Measurements from ENCODE around the gene ISM2. TPM values are rescaled to one million over a fixed set of nuclear protein-coding genes. Genes with fewer than 3 reads are reported as not detected.
A peak's percentile ranks its signal among the peaks of the same experiment; 100 is the strongest.

The ISM2 gene
- total and polyA plus RNA-seq, 2 of the 13 experiments (the other 11 are each of a cell fraction or from before 2014, with no cell fraction given): 1.8 to 40.7 TPM

- CTCF ChIA-PET (ENCODE audit: low intra/inter-chr PET ratio, low total read pairs): no interaction called here
These were observed 8.1 kb downstream of the ISM2 start for GRCh38 chr14:77490347-77490986.

GRCh38 chr14:77489041-77489440 is 9.6 kb downstream of the ISM2 start:
- no peak for FAIRE-seq
- H2AFZ ChIP-seq (ENCODE audit: low read length): no peak overlapping the region
- ATAC-seq: no peak
- H3K9ac ChIP-seq (ENCODE audit: insufficient read depth, low read depth, low read length): no peak overlapping the region
- peaks cover 7% of the 10 kb centered on the region; the same call in 1 of the 2 replicates for H4K20me1 ChIP-seq (ENCODE audit: insufficient read depth, low read length)
- H3K9me3 ChIP-seq (ENCODE audit: low read length): no peaks in the 10 kb centered on the region
- H3K27me3 ChIP-seq (ENCODE audit: control insufficient read depth in 1 of 2, insufficient read depth in 2 of 2, low read length in 2 of 2): no peaks in the 10 kb centered on the region
- CTCF ChIA-PET (ENCODE audit: low intra/inter-chr PET ratio, low total read pairs): no interaction called here
- H3K36me3 ChIP-seq (replicated peaks in 1 of 2; ENCODE audit: control insufficient read depth in 1 of 2, insufficient read depth in 2 of 2, low read length in 2 of 2): peaks cover 16% of the 10 kb centered on the region in 2 experiments
- no peak for TF ChIP-seq ERF (CRISPR knock-in tag; IDR thresholded peaks at IDR 0.05)
- no peak for TF ChIP-seq MIER2 (CRISPR knock-in tag; IDR thresholded peaks at IDR 0.05)
- TF ChIP-seq NR2F1 (CRISPR knock-in tag; IDR thresholded peaks at IDR 0.05): no peak
- no peak for TF ChIP-seq ZNF75D (CRISPR knock-in tag; IDR thresholded peaks at IDR 0.05; ENCODE audit: borderline replicate concordance)
- no peak for TF ChIP-seq THRA (CRISPR knock-in tag; IDR thresholded peaks at IDR 0.05; ENCODE audit: borderline replicate concordance)
- TF ChIP-seq KDM6A (CRISPR knock-in tag; IDR thresholded peaks at IDR 0.05; ENCODE audit: low read depth): no peak
- no peak for TF ChIP-seq ZNF24 (IDR thresholded peaks at IDR 0.05)
- no peak for TF ChIP-seq CREM (IDR thresholded peaks at IDR 0.05)
- TF ChIP-seq CREM (CRISPR knock-in tag; IDR thresholded peaks at IDR 0.05): no peak
- H3K4me3 ChIP-seq (replicated peaks in 1 of 3; ENCODE audit: insufficient read depth in 1 of 3, low read depth in 2 of 3, low read length in 3 of 3): no peak overlapping the region
- no peaks in the 10 kb centered on the region for H3K79me2 ChIP-seq (ENCODE audit: insufficient read depth, low read length)
- BruUV-seq (replicated peaks): no TSS peak
- intact Hi-C loops (cut with micrococcal nuclease; ENCODE audit: unreplicated experiment) (no loop called here), in situ Hi-C loops (cut with HindIII; ENCODE audit: extremely low pct_ligation_motif_present, low pct_unique_long_range_greater_than_20kb) (no loop called here)
- no peak for DNase-seq (ENCODE audit: low spot score)
- POLR2A ChIA-PET: no interaction called here
- H3K27ac ChIP-seq (ENCODE audit: extremely low read length, insufficient read depth, low read length): no peak overlapping the region
- H3K4me2 ChIP-seq (ENCODE audit: low read depth, low read length): no peak overlapping the region
- 97% methylated on average over 6 of the region's 6 CpGs for WGBS (ENCODE audit: low lambda C conversion rate)
- H3K4me1 ChIP-seq (ENCODE audit: insufficient read depth, low read length): no peaks in the 10 kb centered on the region

More at GRCh38 chr14:77490347-77490986, 8.1 kb downstream of the ISM2 start:
- no peak overlapping the region for H3K27ac ChIP-seq (ENCODE audit: extremely low read length, insufficient read depth, low read length)
- no TSS peak for BruUV-seq (replicated peaks)
- H3K4me3 ChIP-seq (replicated peaks in 1 of 3; ENCODE audit: insufficient read depth in 1 of 3, low read depth in 2 of 3, low read length in 3 of 3): no peak overlapping the region
- no peaks in the 10 kb centered on the region for H3K9me3 ChIP-seq (ENCODE audit: low read length)
- no peaks in the 10 kb centered on the region for H3K79me2 ChIP-seq (ENCODE audit: insufficient read depth, low read length)
- no peak overlapping the region for H3K4me2 ChIP-seq (ENCODE audit: low read depth, low read length)
- POLR2A ChIA-PET: no interaction called here
- FAIRE-seq (no peak), DNase-seq (ENCODE audit: low spot score) (no peak), ATAC-seq (no peak)
- H3K36me3 ChIP-seq (replicated peaks in 1 of 2; ENCODE audit: control insufficient read depth in 1 of 2, insufficient read depth in 2 of 2, low read length in 2 of 2): peaks cover 2 to 9% of the 10 kb centered on the region in 2 experiments; a peak in 4 of 5 replicates
- in situ Hi-C loops (cut with HindIII; ENCODE audit: extremely low pct_ligation_motif_present, low pct_unique_long_range_greater_than_20kb): no loop called here
- 96% methylated on average over 7 of the region's 8 CpGs for WGBS (ENCODE audit: low lambda C conversion rate)
- peaks cover 7% of the 10 kb centered on the region for H3K4me1 ChIP-seq (ENCODE audit: insufficient read depth, low read length)
- TF ChIP-seq IRF1 (CRISPR knock-in tag; IDR thresholded peaks at IDR 0.05; ENCODE audit: low read depth) (no peak), ZNF768 (CRISPR knock-in tag; IDR thresholded peaks at IDR 0.05) (peak; percentile 81)
- no peak overlapping the region for H2AFZ ChIP-seq (ENCODE audit: low read length)
- intact Hi-C loops (cut with micrococcal nuclease; ENCODE audit: unreplicated experiment): no loop called here
- peaks cover 7% of the 10 kb centered on the region; the same call in 1 of the 2 replicates for H4K20me1 ChIP-seq (ENCODE audit: insufficient read depth, low read length)
- no peak overlapping the region for H3K9ac ChIP-seq (ENCODE audit: insufficient read depth, low read depth, low read length)
- H3K27me3 ChIP-seq (ENCODE audit: control insufficient read depth in 1 of 2, insufficient read depth in 2 of 2, low read length in 2 of 2): no peaks in the 10 kb centered on the region

Data from HepG2 (cell line).